LNCAP (cell line): Measurements from ENCODE around the gene KIRREL3.

Source experiments
- TF ChIP-seq, protein P1 (sequence below): fragments of 450-650 bp; IDR thresholded peaks from 2 replicates; pipeline ENCODE4 v1.5.1; 2017; ENCODE audit warnings: mild to moderate bottlenecking

The KIRREL3 gene

DNA sequence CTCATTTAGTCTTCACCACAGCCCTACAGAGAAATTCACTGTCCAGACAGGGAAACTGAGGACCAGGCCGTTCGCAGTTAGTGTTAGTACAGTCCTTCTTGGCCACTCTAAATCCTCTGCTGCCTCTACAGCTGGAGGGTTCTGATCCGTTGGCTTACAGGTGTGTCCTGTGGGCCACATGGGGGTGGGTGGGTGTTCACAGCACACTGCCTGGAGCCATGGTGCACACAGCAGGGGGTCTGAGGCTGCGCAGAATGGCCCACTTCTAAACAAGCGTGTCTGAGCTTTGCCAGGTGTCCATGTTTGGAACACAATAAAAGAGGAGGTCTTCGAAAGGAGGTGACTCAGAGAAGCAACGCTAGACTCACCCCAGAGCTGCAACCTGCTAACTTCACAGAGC is 396.1 kb downstream of the KIRREL3 start:
- TF ChIP-seq, protein P1, sequence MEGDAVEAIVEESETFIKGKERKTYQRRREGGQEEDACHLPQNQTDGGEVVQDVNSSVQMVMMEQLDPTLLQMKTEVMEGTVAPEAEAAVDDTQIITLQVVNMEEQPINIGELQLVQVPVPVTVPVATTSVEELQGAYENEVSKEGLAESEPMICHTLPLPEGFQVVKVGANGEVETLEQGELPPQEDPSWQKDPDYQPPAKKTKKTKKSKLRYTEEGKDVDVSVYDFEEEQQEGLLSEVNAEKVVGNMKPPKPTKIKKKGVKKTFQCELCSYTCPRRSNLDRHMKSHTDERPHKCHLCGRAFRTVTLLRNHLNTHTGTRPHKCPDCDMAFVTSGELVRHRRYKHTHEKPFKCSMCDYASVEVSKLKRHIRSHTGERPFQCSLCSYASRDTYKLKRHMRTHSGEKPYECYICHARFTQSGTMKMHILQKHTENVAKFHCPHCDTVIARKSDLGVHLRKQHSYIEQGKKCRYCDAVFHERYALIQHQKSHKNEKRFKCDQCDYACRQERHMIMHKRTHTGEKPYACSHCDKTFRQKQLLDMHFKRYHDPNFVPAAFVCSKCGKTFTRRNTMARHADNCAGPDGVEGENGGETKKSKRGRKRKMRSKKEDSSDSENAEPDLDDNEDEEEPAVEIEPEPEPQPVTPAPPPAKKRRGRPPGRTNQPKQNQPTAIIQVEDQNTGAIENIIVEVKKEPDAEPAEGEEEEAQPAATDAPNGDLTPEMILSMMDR = no peak

DNA sequence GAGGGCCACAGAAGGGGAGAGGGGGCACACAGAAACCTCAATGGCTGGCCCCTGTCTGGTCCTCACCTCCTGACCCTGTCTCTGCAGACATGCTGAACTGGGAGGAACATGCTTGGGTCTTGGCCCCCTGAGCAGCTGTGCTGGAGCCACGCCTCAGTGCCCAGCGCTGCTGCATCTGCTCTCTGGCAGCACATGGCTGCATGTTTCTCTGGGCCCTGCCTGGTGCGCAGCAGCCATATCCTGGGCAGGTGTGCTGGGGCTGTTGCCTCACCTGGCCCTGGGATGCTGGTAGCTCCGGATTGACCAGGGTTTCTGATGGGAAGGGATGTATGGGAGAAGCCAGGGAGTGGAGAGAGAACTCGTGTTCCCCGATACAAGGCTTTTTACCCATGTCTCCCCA is 397.1 kb downstream of the KIRREL3 start:
- TF ChIP-seq, protein P1 = no peak

DNA sequence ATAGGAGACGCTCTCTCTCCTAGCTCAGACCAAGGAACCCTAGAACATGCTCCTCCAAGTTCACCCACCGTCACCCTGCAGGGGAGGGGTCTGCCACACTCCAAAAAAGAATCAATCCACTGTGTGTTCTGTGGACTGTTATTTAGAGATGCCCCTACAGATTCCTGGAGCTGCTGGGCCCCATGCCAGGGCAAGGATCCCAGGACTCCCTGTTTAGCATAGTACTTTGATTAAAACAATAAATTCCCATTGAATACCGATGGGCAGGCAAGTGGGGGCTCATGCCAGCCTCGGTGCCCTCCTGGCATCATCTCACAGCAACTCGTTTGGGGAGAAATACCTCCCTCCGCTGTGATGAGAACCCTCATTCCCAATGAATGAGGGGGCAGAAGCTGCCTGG is 397.6 kb downstream of the KIRREL3 start:
- TF ChIP-seq, protein P1 = no peak

DNA sequence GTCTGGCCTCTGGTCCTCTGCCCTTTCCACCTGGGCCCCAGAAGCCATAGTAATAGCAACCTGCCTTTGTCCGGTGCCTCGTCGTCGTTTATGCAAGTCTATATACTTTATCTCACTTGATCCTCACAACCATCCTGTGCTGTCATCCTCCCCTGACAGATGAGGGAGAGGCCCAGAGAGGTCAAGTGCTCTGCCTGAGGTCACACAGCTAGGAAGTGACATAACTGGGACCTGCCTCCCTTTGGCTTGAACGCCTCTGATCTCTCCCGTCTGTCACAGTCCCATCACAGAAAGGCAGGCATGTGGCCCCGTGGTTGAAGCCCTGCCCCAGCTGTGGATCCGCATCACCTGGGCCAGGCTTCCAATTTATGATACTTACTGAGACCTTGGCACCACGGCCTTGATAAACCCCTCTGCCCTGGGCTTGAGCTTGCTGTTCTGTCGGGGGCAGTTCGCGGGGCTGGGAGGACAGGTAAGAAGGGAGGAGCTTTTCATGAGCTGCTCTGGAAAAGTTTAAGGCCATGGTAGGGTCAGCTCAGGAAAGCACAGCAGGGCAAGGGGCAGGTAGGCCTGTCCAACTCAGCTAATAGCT is 398.1 kb downstream of the KIRREL3 start:
- TF ChIP-seq, protein P1 = no peak

DNA sequence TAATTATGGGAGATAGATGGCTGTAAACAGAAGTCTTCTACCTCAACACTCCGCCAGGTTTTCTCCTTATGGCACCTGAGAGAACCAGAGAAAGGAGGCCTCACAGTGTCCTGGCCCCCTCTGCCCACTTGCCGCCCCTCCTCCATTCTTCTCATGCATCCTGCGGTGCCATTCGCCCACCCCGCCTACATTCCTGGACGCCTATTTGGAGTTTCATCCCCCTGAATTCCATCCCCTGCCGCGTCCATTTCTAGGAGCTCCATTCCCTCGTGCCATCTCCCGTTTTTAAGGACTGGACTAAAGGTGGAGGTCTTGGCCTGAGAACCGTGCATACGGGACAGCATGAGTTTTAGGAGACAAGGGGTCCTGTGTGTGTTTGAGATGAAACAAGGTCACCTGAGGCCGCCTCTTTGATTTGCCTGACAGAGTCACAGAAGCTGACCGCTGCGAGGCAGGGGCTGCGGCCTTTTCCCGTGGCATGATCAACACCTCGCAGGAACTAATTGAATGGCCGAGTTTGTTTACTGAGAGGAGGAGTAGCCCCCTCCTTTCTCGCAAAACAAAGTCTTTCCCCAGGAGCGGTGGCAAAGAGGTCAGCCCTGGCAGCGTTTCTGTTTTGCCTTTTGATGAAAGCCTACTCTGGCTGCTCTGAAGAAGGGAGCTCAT is 398.9 kb downstream of the KIRREL3 start:
- TF ChIP-seq, protein P1 = no peak

DNA sequence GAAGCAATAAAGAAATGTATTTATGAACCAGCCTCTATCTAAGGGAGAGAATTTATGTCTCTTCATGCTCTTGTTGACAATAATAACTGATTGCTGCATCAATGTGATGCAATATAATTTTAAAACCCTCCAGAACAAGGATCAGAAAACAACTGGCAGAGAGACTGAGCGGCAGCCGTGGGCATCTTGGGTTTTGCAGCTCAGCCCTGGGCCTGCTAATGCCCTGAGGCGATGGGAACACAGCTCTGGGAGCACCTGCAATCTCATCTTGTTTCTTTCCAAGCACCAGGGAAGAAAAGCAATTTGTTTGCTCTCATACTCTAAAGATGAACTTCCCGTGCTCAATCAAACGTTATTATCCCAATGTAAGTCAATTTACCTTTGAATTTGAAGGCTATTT is 399.4 kb downstream of the KIRREL3 start:
- TF ChIP-seq, protein P1 = no peak

DNA sequence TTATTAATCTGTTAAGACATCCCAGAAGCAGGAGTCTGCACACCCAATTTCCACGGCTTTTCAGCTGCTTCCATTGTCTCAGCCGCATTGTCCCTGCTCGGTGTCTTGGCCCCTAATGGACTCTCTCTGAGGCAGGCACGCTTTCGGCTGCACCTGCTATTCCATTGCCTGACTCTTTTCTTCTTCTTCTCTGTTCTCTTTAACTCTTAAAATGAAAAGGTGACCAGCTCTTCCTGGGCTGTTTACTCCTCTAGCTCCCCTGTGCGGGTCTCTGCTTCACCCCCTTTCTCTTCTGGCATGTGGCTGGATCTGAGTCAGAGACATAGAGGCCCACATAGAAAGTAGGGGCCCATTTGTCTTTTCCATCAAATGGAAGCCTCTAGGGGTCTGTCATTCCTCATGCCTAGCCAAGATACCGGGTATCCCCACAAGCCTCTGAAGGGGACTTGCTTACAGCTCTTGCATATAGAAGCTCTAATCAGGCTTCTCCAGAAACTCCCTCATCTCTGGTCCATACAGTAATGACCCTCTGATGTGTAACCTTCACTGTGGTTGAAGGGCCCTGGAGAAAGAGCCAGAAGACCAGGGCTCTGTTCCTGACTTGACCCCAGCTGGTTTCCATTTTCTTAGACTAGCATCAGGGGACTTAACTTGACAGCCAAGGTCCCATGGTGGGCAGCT is 401.2 kb downstream of the KIRREL3 start:
- TF ChIP-seq, protein P1 = no peak
